Liver (tissue), 9 donors: Measurements from ENCODE around the gene SMG6. TPM values are rescaled to one million over a fixed set of nuclear protein-coding genes. Genes with fewer than 3 reads are reported as not detected.

Experiments
- DNase-seq: peaks from one replicate; pipeline ENCODE4 v3.0.0-alpha.2; 2017; ENCODE audit warnings: low spot score
- H3K27ac ChIP-seq, 2 donors: one replicate each; pipeline ENCODE4 v1.7.0; 2013; ENCODE audit warnings: inconsistent platforms in 2 of 2, low read length in 2 of 2, control low read depth in 1 of 2, low read depth in 1 of 2, mild to moderate bottlenecking in 1 of 2
- H3K27me3 ChIP-seq, 4 donors: one replicate each; pipeline versions ENCODE4 v1.6.1 to v1.7.0; 2013; ENCODE audit warnings: low read length in 3 of 4, inconsistent platforms in 1 of 4, mild to moderate bottlenecking in 1 of 4, moderate library complexity in 1 of 4; ENCODE audit not compliant: control insufficient read depth in 4 of 4, insufficient read depth in 4 of 4
- H3K36me3 ChIP-seq, 4 donors: one replicate each; pipeline versions ENCODE4 v1.6.1 to v1.7.0; 2013; ENCODE audit warnings: low read length in 3 of 4, mild to moderate bottlenecking in 3 of 4, low read depth in 1 of 4, moderate library complexity in 1 of 4; ENCODE audit not compliant: control insufficient read depth in 4 of 4, insufficient read depth in 3 of 4
- H3K4me1 ChIP-seq, 4 donors: one replicate each; pipeline versions ENCODE4 v1.6.1 to v1.7.0; 2013; ENCODE audit warnings: low read length in 3 of 4, mild to moderate bottlenecking in 3 of 4, moderate library complexity in 1 of 4; ENCODE audit not compliant: control insufficient read depth in 4 of 4, insufficient read depth in 4 of 4
- H3K4me3 ChIP-seq, 3 donors: one replicate each; pipeline versions ENCODE4 v1.6.1 to v1.7.0; 2013; ENCODE audit warnings: low read length in 3 of 3, control low read depth in 1 of 3, low read depth in 1 of 3, mild to moderate bottlenecking in 1 of 3
- H3K9ac ChIP-seq, 2 donors: one replicate each; pipeline ENCODE4 v1.7.0; 2013; ENCODE audit warnings: low read length in 2 of 2, mild to moderate bottlenecking in 2 of 2, moderate library complexity in 2 of 2, control low read depth in 1 of 2, low read depth in 1 of 2
- H3K9me3 ChIP-seq, 4 donors: one replicate each; pipeline versions ENCODE4 v1.6.1 to v1.7.0; 2013; ENCODE audit warnings: low read length in 3 of 4; ENCODE audit not compliant: control insufficient read depth in 4 of 4
- ATF3 ChIP-seq: IDR thresholded peaks from 2 replicates; pipeline ENCODE4 v1.6.1; 2016; ENCODE audit warnings: antibody characterized with exemption
- CTCF ChIP-seq: fragments of 150-350 bp; IDR thresholded peaks from 2 replicates; pipeline ENCODE4 v1.5.1; 2017; ENCODE audit warnings: improper control_type of control experiment, low read depth, low read length; ENCODE audit not compliant: missing input control
- EGR1 ChIP-seq, 2 donors: IDR thresholded peaks; 2 replicates each; pipeline ENCODE4 v1.6.1; 2016 to 2018; ENCODE audit warnings: antibody characterized with exemption in 2 of 2, low read depth in 2 of 2
- FOXA1 ChIP-seq: IDR thresholded peaks from 2 replicates; pipeline ENCODE4 v1.6.1; 2016; ENCODE audit warnings: antibody characterized with exemption
- FOXA2 ChIP-seq: IDR thresholded peaks from 2 replicates; pipeline ENCODE4 v1.6.1; 2016; ENCODE audit warnings: antibody characterized with exemption
- GABPA ChIP-seq, 2 donors: IDR thresholded peaks in 1 of 2; conservative IDR thresholded peaks in 1 of 2; 2 replicates each; pipeline ENCODE4 v1.6.1; 2016; ENCODE audit warnings: antibody characterized with exemption in 2 of 2, mild to moderate bottlenecking in 1 of 2, moderate library complexity in 1 of 2
- HNF4A ChIP-seq, 2 donors: conservative IDR thresholded peaks; 2 replicates each; pipeline ENCODE4 v1.6.1; 2016; ENCODE audit warnings: antibody characterized with exemption in 2 of 2, mild to moderate bottlenecking in 2 of 2
- HNF4G ChIP-seq: IDR thresholded peaks from 2 replicates; pipeline ENCODE4 v1.6.1; 2016; ENCODE audit warnings: antibody characterized with exemption
- JUND ChIP-seq, 2 donors: IDR thresholded peaks; 2 replicates each; pipeline ENCODE4 v1.6.1; 2016; ENCODE audit warnings: antibody characterized with exemption in 2 of 2
- NR2F2 ChIP-seq: IDR thresholded peaks from 2 replicates; pipeline ENCODE4 v1.6.1; 2016; ENCODE audit warnings: antibody characterized with exemption
- RAD21 ChIP-seq, 2 donors: IDR thresholded peaks; 2 replicates each; pipeline ENCODE4 v1.6.1; 2016; ENCODE audit warnings: antibody characterized with exemption in 2 of 2, mild to moderate bottlenecking in 2 of 2
- RXRA ChIP-seq, 2 donors: IDR thresholded peaks; 2 replicates each; pipeline ENCODE4 v1.6.1; 2017 to 2018; ENCODE audit warnings: antibody characterized with exemption in 2 of 2, mild to moderate bottlenecking in 1 of 2
- SP1 ChIP-seq: IDR thresholded peaks from 2 replicates; pipeline ENCODE4 v1.6.1; 2018; ENCODE audit warnings: antibody characterized with exemption, mild to moderate bottlenecking
- TAF1 ChIP-seq: conservative IDR thresholded peaks from 2 replicates; pipeline ENCODE4 v1.6.1; 2016; ENCODE audit warnings: antibody characterized with exemption, mild to moderate bottlenecking
- YY1 ChIP-seq: IDR thresholded peaks from 2 replicates; pipeline ENCODE4 v1.6.1; 2016; ENCODE audit warnings: antibody characterized with exemption, mild to moderate bottlenecking
- ZBTB33 ChIP-seq: IDR thresholded peaks from 2 replicates; pipeline ENCODE4 v1.6.1; 2016; ENCODE audit warnings: antibody characterized with exemption
- WGBS: extraction: QIAGEN DNeasy Blood & Tissue Kit; methylation state at CpG from one replicate; pipeline ENCODE4 v1.1.7; 2013; 5-methylcytosine and 5-hydroxymethylcytosine counted together
- polyA plus RNA-seq, 2 donors: library from polyadenylated mRNA; stranded (reverse) in 1 of 2; unstranded in 1 of 2; fragments of 200-250 nt in 1 of 2; fragments of >200 nt in 1 of 2; fragmentation: Nextera tagmentation in 1 of 2; extraction: Ambion mirVana in 1 of 2; gene quantifications; one replicate each; pipeline versions ENCODE4 v1.2.1 to v1.2.3, GENCODE V29; 2013 to 2015
- total RNA-seq, 2 donors: library from RNA; depleted of rRNA; stranded (reverse); fragments of >200 nt; gene quantifications; one replicate each; pipeline ENCODE4 v1.2.3, GENCODE V29; 2014
- TF ChIP-seq, protein P1 (sequence below): IDR thresholded peaks from 2 replicates; pipeline ENCODE4 v1.6.1; 2016; ENCODE audit warnings: antibody characterized with exemption, mild to moderate bottlenecking
- TF ChIP-seq, protein P2 (sequence below): IDR thresholded peaks from 2 replicates; pipeline ENCODE4 v1.6.1; 2016; ENCODE audit warnings: antibody characterized with exemption
- donor health status: healthy.
- donor health status: healthy.
- donor health status: healthy.
- donor health status: healthy.
- donor health status: healthy.

The SMG6 gene
- total and polyA plus RNA-seq, 4 donors: 4.9 to 12.0 (median 8.2) TPM

DNA sequence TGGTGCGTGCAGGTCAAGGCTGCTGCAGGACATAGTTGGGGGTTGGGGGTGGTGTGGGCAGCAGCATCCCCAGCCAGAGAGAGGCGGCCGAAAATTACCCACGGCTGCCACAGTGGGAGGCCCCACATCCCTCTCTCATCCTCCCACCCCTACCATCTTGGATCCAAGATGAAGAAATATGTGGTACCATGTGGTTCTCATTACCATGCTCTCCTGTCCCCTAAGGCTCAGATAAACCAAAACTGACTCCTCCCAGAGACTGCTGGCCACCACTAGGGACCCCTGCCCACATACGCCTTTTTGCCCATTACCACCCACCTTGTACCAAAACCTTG lies 128.3 kb downstream of the SMG6 start:
- TF ChIP-seq, protein P1, sequence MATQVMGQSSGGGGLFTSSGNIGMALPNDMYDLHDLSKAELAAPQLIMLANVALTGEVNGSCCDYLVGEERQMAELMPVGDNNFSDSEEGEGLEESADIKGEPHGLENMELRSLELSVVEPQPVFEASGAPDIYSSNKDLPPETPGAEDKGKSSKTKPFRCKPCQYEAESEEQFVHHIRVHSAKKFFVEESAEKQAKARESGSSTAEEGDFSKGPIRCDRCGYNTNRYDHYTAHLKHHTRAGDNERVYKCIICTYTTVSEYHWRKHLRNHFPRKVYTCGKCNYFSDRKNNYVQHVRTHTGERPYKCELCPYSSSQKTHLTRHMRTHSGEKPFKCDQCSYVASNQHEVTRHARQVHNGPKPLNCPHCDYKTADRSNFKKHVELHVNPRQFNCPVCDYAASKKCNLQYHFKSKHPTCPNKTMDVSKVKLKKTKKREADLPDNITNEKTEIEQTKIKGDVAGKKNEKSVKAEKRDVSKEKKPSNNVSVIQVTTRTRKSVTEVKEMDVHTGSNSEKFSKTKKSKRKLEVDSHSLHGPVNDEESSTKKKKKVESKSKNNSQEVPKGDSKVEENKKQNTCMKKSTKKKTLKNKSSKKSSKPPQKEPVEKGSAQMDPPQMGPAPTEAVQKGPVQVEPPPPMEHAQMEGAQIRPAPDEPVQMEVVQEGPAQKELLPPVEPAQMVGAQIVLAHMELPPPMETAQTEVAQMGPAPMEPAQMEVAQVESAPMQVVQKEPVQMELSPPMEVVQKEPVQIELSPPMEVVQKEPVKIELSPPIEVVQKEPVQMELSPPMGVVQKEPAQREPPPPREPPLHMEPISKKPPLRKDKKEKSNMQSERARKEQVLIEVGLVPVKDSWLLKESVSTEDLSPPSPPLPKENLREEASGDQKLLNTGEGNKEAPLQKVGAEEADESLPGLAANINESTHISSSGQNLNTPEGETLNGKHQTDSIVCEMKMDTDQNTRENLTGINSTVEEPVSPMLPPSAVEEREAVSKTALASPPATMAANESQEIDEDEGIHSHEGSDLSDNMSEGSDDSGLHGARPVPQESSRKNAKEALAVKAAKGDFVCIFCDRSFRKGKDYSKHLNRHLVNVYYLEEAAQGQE: no peak
- Histone ChIP-seq H3K27me3 (no peaks in the 10 kb centered on the region), H3K36me3 (no peaks in the 10 kb centered on the region), H3K4me3 (no peak overlapping the region), H3K9ac (no peak overlapping the region), H3K27ac (peak overlapping the region; percentile 61 to 74), H3K9me3 (no peaks in the 10 kb centered on the region), H3K4me1 (peaks cover 23 to 83% (median 70%) of the 10 kb centered on the region in 4 donors)
- DNase-seq: no peak
- 68% methylated on average over 5 of the region's 5 CpGs for WGBS

- no peak for DNase-seq
- peaks cover 0 to 2% (median 0%) of the 10 kb centered on the region in 4 donors for H3K36me3 ChIP-seq
- peak overlapping the region; percentile 61 to 74 for H3K27ac ChIP-seq
- peak overlapping the region in 1 of 3 donors; percentile 36 for H3K4me3 ChIP-seq
- peaks cover 19 to 77% (median 65%) of the 10 kb centered on the region in 4 donors for H3K4me1 ChIP-seq
- TF ChIP-seq FOXA2 (peak; percentile 43), TAF1 (no peak), HNF4A (conservative IDR thresholded peaks at IDR 0.05) (peak; percentile 25 to 61), JUND (IDR thresholded peaks at IDR 0.05) (peak; percentile 36 to 69), HNF4G (no peak), YY1 (peak; percentile 85), GABPA (IDR thresholded peaks at IDR 0.05 in 1 of 2, conservative IDR thresholded peaks at IDR 0.05 in 1 of 2) (peak; percentile 40 to 48), RXRA (IDR thresholded peaks at IDR 0.05) (peak; percentile 94 to 95), ZBTB33 (peak; percentile 64), EGR1 (IDR thresholded peaks at IDR 0.05; ENCODE audit: low read depth in 2 of 2) (peak; percentile 36 to 67), CTCF (peak; percentile 17), NR2F2 (peak; percentile 95), FOXA1 (peak; percentile 54), SP1 (peak; percentile 79), ATF3 (peak; percentile 54), RAD21 (IDR thresholded peaks at IDR 0.05) (peak; percentile 54 to 56)
- TF ChIP-seq, protein P2, sequence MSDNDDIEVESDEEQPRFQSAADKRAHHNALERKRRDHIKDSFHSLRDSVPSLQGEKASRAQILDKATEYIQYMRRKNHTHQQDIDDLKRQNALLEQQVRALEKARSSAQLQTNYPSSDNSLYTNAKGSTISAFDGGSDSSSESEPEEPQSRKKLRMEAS: peak; percentile 79
- TF ChIP-seq, protein P1: peak; percentile 59
- no peaks in the 10 kb centered on the region for H3K27me3 ChIP-seq
- peak overlapping the region in 1 of 2 donors; percentile 50 for H3K9ac ChIP-seq
- no peaks in the 10 kb centered on the region for H3K9me3 ChIP-seq
- 16% methylated on average over 24 of the region's 24 CpGs for WGBS
These were observed 128.9 kb downstream of the SMG6 start for GRCh38 chr17:2174468-2175293.
